GM19239 (cell line): ENCODE results near the gene GJC1.

Source experiments
- DNase-seq: peaks from one replicate; pipeline ENCODE4 v3.0.0; 2011; ENCODE audit warnings: low spot score; ENCODE audit not compliant: insufficient read length
- FAIRE-seq: peaks from 2 replicates; lab custom pipeline; 2011; peaks lifted over from hg19 to GRCh38; lab: Jason Lieb, UNC

The GJC1 gene

GRCh38 chr17:44749076-44749979 is 80.8 kb downstream of the GJC1 start:
- FAIRE-seq (no peak), DNase-seq (no peak)
